Activated CD8-positive, alpha-beta memory T cell treated with anti-CD3 and anti-CD28 coated beads for 36 hours (primary cell): Measurements from ENCODE around the gene VENTX. TPM values are rescaled to one million over a fixed set of nuclear protein-coding genes. Genes with fewer than 3 reads are reported as not detected.

Experiments
- total RNA-seq, 2 experiments: library from RNA; stranded (reverse); gene quantifications; one replicate each; pipeline ENCODE4 v1.2.3, GENCODE V29; 2021

The VENTX gene
- total RNA-seq, 2 experiments from 2014 or later = not detected

Other genes with a start within 250 kb of the VENTX start
- gene ADGRA1, start 149.9 kb upstream of the VENTX start, total RNA-seq = not detected
- gene KNDC1, start 77.6 kb upstream of the VENTX start, total RNA-seq = under 1 TPM; 0.17 to 0.25 TPM
- gene UTF1, start 7.6 kb upstream of the VENTX start, total RNA-seq = not detected
- 10 to 100 TPM; 68.5 to 70.1 TPM for gene ADAM8, start 39.0 kb downstream of the VENTX start, total RNA-seq
- 10 to 100 TPM; 59.3 to 69.1 TPM for gene TUBGCP2, start 71.0 kb downstream of the VENTX start, total RNA-seq
- 10 to 100 TPM; 80.8 to 82.5 TPM for gene ZNF511, start 71.1 kb downstream of the VENTX start, total RNA-seq
- not detected for gene CALY, start 99.0 kb downstream of the VENTX start, total RNA-seq
- gene PRAP1, start 109.5 kb downstream of the VENTX start, total RNA-seq = not detected
- gene FUOM, start 120.2 kb downstream of the VENTX start, total RNA-seq = 10 to 100 TPM; 31.2 to 33.7 TPM
- gene ECHS1, start 135.5 kb downstream of the VENTX start, total RNA-seq = 10 to 100 TPM; 69.6 to 73.5 TPM
- gene PAOX, start 141.4 kb downstream of the VENTX start, total RNA-seq = 1 to 10 TPM; 5.2 to 5.6 TPM
- 10 to 100 TPM; 54.2 to 54.7 TPM for gene MTG1, start 156.3 kb downstream of the VENTX start, total RNA-seq
- gene SPRN, start 186.8 kb downstream of the VENTX start, total RNA-seq = not detected
- gene SCART1, start 216.1 kb downstream of the VENTX start, total RNA-seq = 1 to 10 TPM in 1 of 2 experiments, under 1 TPM in 1; 0.93 to 1.3 TPM